Mammary epithelial cell (primary cell): Measurements from ENCODE around the gene RAB5IF.
"Not testable (repeated sequence)": the region's sequence is repeated elsewhere in the genome, so short reads cannot be mapped to it uniquely, and the experiment has no call there.

ENCODE experiments used
- CTCF ChIP-seq, 2 donors: IDR thresholded peaks in 1 of 2; conservative IDR thresholded peaks in 1 of 2; 2 replicates each; pipeline ENCODE4 v1.5.1; 2011 to 2012; ENCODE audit warnings: inconsistent platforms in 2 of 2, low read length in 2 of 2, mild to moderate bottlenecking in 2 of 2, control low read depth in 1 of 2, low read depth in 1 of 2; ENCODE audit not compliant: insufficient read depth in 1 of 2; ENCODE audit errors: extremely low read depth in 1 of 2
- EZH2 ChIP-seq: IDR thresholded peaks from 2 replicates; pipeline ENCODE4 v1.6.1; 2012; ENCODE audit warnings: low read length, inconsistent platforms, borderline replicate concordance

- not testable (repeated sequence) for TF ChIP-seq CTCF (conservative IDR thresholded peaks at IDR 0.05 in 1 of 2, IDR thresholded peaks at IDR 0.05 in 1 of 2; ENCODE audit: extremely low read depth in 1 of 2, insufficient read depth in 1 of 2, low read depth in 1 of 2, low read length in 2 of 2); EZH2
These were observed 41.4 kb upstream of the RAB5IF start for GRCh38 chr20:36564078-36564725.
